ENCODE data around the gene DGKD. TPM values are rescaled to one million over a fixed set of nuclear protein-coding genes. Genes with fewer than 3 reads are reported as not detected.
"Not testable (repeated sequence)": the region's sequence is repeated elsewhere in the genome, so short reads cannot be mapped to it uniquely, and the experiment has no call there.

Gene DGKD
- total RNA-seq, 6 experiments from 2014 or later, result 8.1 to 12.2 (median 10.3) TPM

- Mint-ChIP-seq H3K9me3 (no peaks in the 10 kb centered on the region), H3K27ac (no peak overlapping the region), H3K27me3 (ENCODE audit: insufficient read depth) (no peaks in the 10 kb centered on the region), H3K4me3 (no peak overlapping the region), H3K4me1 (ENCODE audit: low read depth) (no peaks in the 10 kb centered on the region; the same call in 1 of the 2 replicates), H3K36me3 (ENCODE audit: low read depth) (peaks cover 5% of the 10 kb centered on the region; the same call in 1 of the 2 replicates)
- no peak for DNase-seq
- no peak for TF ChIP-seq CTCF (IDR thresholded peaks at IDR 0.05)
Observed at GRCh38 chr2:233372855-233373254, 18.6 kb downstream of the DGKD start.

- H3K4me3 Mint-ChIP-seq, result no peak overlapping the region
- no peaks in the 10 kb centered on the region for H3K27me3 Mint-ChIP-seq (ENCODE audit: insufficient read depth)
- H3K4me1 Mint-ChIP-seq (ENCODE audit: low read depth), result no peaks in the 10 kb centered on the region; the same call in 1 of the 2 replicates
- no peak for TF ChIP-seq CTCF (IDR thresholded peaks at IDR 0.05)
- H3K27ac Mint-ChIP-seq, result no peak overlapping the region
- DNase-seq, result no peak
- no peaks in the 10 kb centered on the region for H3K9me3 Mint-ChIP-seq
- peaks cover 5% of the 10 kb centered on the region; the same call in 1 of the 2 replicates for H3K36me3 Mint-ChIP-seq (ENCODE audit: low read depth)
Observed at GRCh38 chr2:233373316-233373715, 19.0 kb downstream of the DGKD start.

- H3K9me3 Mint-ChIP-seq; H3K27me3 Mint-ChIP-seq (ENCODE audit: insufficient read depth); H3K36me3 Mint-ChIP-seq (ENCODE audit: low read depth); H3K27ac Mint-ChIP-seq; H3K4me3 Mint-ChIP-seq; H3K4me1 Mint-ChIP-seq (ENCODE audit: low read depth); DNase-seq: not testable (repeated sequence)
Observed at GRCh38 chr2:233374776-233375175, 20.5 kb downstream of the DGKD start.

- Mint-ChIP-seq H3K27ac (no peak overlapping the region), H3K9me3 (no peaks in the 10 kb centered on the region), H3K4me1 (ENCODE audit: low read depth) (peaks cover 3% of the 10 kb centered on the region), H3K36me3 (ENCODE audit: low read depth) (peaks cover 5% of the 10 kb centered on the region), H3K4me3 (no peak overlapping the region), H3K27me3 (ENCODE audit: insufficient read depth) (peaks cover 2% of the 10 kb centered on the region; the same call in 1 of the 2 replicates)
- DNase-seq, result no peak
- no peak for TF ChIP-seq CTCF (IDR thresholded peaks at IDR 0.05)
Observed at GRCh38 chr2:233375490-233376314, 21.4 kb downstream of the DGKD start.

GRCh38 chr2:233379034-233379433 is 24.7 kb downstream of the DGKD start:
- H3K27me3 Mint-ChIP-seq (ENCODE audit: insufficient read depth), result peaks cover 2% of the 10 kb centered on the region
- no peak overlapping the region for H3K27ac Mint-ChIP-seq
- H3K36me3 Mint-ChIP-seq (ENCODE audit: low read depth), result peaks cover 5% of the 10 kb centered on the region
- TF ChIP-seq CTCF (IDR thresholded peaks at IDR 0.05), result no peak
- no peak for DNase-seq
- H3K4me3 Mint-ChIP-seq, result no peak overlapping the region
- peaks cover 13% of the 10 kb centered on the region for H3K4me1 Mint-ChIP-seq (ENCODE audit: low read depth)
- H3K9me3 Mint-ChIP-seq, result no peaks in the 10 kb centered on the region

- H3K9me3 Mint-ChIP-seq, result no peaks in the 10 kb centered on the region
- no peak overlapping the region for H3K27ac Mint-ChIP-seq
- no peak for DNase-seq
- no peak for TF ChIP-seq CTCF (IDR thresholded peaks at IDR 0.05)
- H3K4me1 Mint-ChIP-seq (ENCODE audit: low read depth), result peaks cover 13% of the 10 kb centered on the region
- peaks cover 2% of the 10 kb centered on the region for H3K27me3 Mint-ChIP-seq (ENCODE audit: insufficient read depth)
- H3K4me3 Mint-ChIP-seq, result no peak overlapping the region
- peaks cover 5% of the 10 kb centered on the region for H3K36me3 Mint-ChIP-seq (ENCODE audit: low read depth)
Observed at GRCh38 chr2:233379441-233379840, 25.1 kb downstream of the DGKD start.
